HG02938 (cell line): ENCODE data around the gene PATJ.
"Not testable (repeated sequence)": the region's sequence is repeated elsewhere in the genome, so short reads cannot be mapped to it uniquely, and the experiment has no call there.

Experiments
- ATAC-seq: cut with Tn5 transposase; IDR thresholded peaks from one replicate; pipeline ENCODE4 v1.9.1; 2021; ENCODE audit warnings: mild to moderate bottlenecking, moderate library complexity; ENCODE audit not compliant: unreplicated experiment

PATJ gene

DNA sequence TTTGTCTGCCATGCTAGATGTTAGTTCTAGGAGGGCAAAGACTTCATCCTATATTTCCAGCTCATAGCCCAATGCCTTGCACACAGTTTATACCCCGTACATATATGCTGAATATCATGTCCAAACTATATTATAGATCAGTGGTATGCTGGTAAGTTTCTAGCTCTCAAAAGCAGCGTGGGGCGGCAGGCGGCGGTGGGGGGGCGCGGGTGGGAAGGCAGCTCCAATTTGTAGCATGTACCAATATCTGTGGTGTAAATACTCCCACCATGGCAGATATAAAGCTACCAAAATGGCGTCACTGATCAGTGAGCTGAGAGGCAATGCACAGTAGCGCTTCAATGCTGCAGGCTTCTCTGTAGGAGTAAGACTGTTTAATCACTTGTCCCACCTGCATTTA lies 77.1 kb downstream of the PATJ start:
- no peak for ATAC-seq

DNA sequence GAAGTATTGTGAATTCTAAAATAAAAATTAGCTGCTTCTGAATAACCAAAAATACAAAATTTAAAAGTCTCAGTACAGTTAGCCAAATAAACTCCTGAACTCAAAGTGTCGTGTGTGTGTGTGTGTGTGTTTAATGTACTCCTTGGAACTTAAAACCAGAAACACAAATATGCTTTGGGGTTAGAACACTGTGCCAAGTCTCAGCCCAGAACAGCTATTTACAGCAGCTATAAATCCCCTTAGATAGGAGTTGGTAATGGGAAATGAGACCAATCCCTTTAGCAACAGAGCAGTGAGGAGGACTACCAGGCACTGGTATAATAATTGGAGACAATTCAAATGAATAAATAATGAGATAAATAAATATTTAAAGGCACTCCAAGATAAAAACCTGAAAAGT lies 83.1 kb downstream of the PATJ start:
- no peak for ATAC-seq

DNA sequence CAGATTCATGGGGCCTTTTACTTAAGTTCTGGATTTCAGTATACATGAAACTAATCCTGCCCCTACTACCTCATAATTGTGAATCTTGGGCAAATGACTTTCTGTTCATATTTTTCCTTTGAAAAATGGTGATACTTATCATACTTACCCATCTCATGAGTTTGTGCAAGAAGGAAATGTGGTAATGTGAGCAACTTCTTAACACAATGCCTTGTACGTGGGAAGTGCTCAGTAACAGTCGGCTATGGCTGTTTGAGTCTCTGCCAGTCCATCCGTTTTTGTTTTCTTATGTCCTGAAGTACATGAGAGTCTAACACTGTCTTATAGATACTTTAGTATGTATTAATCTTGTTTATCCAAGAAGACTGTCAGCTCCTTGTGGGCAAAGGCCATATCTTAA lies 86.5 kb downstream of the PATJ start:
- no peak for ATAC-seq

DNA sequence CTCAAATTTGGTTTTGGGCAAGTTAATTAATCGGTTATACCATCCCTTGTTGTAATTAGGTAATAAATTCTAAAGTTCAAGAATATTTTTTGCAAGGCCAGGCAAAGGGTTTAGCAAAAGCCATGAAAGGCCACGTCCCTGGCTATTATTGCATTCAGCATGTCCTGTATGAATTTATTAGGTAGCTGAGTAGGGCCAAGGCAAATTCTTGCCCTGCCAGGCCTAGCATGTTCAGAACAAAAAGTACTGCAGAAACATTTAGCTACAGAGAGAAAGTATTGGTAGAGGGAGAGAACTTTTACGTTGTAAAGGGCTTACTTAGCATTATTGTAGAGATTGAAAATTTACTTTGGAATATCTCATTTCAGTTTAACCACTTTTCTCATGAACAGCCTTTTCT lies 94.4 kb downstream of the PATJ start:
- no peak for ATAC-seq

DNA sequence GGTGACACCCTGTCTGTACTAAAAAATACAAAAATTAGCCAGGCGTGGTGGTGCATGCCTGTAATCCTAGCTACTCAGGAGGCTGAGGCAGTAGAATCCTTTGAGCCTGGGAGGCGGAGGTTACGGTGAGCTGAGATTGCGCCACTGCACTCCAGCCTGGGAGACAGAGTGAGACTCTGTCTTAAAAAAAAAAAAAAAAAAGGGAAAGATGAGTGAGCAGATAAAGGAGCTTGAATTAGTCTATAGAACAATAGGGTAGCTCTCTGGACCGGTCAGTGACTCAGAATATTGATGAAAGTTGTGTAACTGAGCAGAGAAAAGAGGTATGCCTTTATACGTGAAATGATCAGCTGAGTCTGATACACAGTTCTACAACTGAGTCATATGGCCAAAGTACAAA lies 95.3 kb downstream of the PATJ start:
- not testable (repeated sequence) for ATAC-seq

DNA sequence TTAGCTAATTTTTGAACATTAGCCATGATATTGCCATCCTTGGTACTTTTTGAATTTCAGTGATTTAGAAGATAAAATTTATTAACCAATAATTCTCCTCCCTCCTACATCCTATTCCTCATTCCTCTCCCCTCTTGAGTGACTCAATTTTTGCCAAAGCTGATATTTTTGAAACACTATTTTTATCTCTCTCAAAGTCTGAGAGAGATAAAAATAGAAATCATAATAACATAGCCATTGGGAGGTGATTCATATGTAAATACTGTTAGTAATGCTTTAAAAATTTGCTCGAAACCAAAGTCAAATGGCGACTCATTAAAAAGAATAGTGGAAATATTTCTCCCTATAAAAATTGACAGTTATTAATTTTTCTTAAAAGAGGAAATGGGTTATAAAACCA lies 97.4 kb downstream of the PATJ start:
- ATAC-seq = no peak

DNA sequence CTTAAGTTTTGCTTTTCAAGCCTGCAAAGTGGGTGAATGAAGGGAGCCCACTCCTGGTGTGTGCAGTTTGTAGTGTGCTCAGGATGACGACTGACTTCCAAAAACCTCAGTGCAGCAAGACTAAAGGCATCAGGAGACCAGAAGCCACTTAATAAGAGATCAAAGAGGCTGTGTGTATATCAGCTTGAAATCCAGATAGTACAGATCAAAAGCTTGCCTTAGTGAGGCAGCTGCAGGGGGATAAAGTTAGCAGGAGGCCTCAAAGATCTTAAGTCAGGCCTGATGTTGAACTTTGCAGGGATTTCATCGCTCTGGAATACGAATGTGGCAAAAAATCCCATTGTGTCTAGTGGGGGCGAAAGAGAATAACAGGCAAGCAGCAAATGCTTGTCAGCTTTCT lies 99.8 kb downstream of the PATJ start:
- ATAC-seq = no peak

DNA sequence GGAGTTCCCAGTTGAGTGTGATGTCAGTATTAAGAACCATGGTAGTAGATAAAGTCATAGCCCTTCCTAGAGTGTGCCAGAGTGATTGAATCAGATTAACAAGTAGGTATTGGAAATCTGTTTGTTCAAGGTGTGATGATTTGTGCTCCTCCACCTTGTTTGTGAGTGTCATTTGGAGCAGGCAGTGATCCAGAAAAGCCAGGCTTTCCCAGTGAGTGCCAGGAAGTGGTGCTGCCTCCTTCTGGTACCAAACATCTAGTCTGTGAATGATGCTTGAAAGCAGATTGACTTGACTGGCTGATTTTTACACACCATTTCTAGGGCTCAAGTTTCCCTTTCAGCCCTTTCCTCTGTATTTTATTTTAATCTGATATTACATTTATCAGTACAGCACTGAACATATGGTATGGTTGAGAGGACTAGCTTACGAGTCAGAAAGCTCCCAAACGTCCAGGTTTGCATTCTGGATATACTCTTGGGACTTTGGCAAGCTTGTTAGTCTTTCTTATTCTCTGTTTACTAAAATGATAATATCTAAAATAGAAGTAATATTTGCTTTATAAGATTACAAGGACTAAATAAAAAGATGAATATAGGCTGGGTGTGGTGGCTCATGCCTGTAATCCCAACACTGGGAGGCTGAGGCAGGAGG lies 100.7 kb downstream of the PATJ start:
- no peak for ATAC-seq

DNA sequence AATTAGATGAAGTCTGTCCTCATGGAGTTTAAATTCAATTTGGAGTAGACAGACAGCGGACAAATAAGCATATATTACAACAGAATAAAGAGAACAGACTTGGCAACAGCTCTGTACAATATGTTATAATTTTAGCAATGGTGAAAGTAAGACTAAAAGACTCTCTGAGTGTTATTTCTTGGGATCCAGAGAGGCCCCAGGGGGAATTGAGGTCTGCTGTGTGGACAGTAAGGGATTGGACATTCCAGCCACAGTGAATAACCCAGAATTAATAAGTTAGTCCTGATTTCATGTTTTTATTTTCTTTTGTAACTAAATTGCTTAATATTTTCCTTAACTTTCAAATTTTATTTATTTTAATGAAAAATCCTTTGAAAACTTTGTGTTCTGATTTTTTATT lies 101.7 kb downstream of the PATJ start:
- no peak for ATAC-seq

DNA sequence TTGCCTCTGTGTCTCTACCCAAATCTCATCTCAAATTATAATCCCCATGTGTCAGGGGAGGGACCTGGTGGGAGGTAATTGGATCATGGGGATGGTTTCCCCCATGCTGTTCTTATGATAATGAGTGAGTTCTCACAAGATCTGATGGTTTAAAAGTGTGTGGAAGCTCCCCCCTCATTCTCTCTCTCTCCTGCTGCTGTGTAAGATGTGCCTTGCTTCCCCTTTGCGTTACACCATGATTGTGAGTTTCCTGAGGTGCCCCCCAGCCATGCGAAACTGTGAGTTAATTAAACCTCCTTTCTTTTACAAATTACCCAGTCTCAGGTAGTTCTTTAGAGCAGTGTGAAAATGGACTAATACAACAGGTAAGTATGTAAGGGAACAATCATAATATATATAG lies 102.4 kb downstream of the PATJ start:
- ATAC-seq = not testable (repeated sequence)

DNA sequence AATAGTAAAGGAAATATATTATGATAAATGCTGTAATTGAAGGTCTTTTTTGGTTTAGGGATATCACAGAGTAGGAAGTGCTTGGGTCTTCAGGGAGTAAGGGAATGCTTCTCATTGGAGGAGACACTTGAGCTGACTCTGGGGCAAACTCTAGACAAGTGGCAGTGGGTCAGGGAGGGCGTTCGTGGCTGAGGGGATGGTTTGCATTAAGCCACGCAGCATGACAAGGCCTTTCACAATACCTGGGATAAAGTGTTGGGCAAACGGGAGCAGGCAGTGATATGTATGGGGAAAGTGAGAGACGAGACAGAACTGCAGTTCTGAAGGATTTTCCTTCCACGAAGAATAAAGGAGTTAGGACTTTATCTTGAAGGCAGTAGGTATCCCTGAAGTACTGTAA lies 109.0 kb downstream of the PATJ start:
- ATAC-seq = no peak

DNA sequence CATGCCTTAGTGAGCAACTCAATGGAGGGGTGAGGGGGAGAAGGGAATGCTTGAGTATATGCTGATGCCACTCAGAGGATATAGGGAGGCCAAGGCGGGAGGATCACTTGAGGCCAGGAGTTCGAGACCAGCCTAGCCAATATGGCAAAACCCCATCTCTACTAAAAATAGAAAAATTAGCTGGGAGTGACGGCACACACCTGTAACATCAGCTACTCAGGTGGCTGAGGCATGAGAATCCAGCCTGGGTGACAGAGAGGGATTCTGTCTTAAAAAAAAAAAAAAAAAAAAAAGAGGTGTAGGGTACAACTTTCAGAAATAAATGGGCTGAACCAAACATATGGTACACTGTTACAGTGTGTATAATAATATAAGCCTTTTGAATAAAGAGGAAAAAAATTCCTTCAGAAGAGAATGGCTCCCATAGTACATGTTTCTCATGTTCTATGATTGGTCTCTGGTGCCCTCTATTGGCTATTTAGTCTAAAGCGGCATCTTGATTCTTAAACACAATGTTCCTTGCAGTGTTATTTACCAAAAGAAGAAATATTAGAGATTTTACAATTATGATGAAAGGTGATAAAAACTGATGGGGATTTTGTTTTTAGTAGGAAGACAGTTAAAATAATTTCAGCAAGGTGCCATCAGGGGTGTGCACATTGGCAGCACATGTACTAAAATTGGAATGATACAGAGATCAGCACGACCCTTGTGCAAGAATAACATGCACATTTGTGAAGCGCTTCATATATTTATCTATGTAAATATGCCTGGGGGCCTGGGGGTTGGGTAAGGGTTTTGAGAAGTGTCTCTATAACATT lies 109.8 kb downstream of the PATJ start:
- ATAC-seq = no peak

DNA sequence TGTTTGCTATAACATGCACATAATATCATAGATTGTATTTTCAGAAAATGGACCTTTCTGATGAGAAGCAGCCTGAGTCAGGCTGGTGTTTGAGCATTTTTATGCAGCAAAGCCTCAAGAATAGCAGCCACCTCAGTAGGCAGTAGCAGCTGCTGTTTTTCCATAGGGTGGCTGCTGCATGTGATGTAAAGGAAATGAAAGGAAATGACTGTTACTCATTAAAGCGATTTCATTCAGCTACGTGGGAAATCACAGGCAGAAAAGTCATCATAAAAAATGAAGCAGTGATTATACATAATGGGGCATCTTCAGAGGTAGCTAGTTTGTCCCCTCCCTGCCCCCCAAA lies 110.4 kb downstream of the PATJ start:
- no peak for ATAC-seq

DNA sequence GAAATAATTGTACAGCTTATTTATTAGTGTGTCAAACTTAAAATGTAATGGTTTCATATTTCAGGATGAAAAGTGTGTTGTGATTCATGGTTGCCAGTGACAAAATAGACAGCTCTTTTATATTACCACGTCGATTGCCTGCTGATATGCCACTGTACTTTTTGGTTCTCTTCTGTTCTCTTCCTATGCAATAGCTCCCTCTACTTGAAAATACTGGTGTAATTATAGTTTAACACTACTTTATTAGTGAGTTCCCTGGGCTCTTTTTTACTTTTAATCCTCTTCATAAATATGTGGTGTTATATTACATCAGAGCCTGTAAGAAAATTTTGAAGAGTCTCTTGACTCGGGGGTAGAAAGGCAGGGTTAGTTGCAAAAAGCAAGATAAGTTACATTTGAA lies 111.3 kb downstream of the PATJ start:
- no peak for ATAC-seq

DNA sequence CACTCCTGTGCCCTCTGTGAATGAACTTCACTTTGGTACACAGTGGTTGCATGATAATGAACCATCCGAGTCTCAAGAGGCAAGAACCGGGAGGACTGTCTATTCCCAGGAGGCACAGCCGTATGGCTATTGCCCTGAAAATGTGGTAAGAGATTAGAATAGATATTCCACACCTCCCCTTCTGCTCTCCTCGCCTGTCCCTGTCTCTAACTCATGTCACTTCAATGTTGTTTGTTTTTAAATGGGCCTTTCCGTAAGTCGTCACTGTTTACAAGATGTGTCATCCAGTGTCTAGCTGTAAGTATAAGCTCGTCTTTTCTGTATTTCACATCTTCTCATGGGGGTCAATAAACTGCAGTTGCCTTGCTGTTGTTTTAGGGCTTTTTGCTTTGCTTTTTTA lies 122.2 kb downstream of the PATJ start:
- no peak for ATAC-seq

DNA sequence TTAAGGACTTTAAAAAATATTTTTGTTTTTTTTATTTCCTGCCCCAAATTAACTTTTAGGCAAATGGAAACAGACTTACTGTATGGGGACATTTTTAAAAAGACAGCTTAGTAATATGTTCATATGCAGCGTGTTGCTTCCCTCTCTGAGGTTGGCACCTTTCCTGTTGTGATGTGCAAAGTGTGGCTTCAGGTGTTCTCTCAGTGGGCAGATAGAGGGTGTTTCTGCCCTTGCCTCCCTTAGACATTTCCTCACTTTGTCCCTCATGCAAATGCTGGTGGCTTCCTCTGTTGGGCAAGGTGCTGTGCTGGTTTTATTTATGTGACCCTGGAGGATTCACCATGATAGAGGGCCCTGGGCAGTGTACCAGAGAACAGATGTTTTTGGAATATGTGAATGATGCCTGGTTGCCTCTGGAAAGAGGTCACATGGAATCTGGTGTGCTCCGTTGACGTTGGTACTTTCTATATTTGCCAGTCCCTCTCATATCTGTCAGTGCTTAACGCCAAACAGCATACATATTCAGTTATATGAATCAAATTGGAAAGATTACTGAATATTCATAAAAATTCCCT lies 123.5 kb downstream of the PATJ start:
- ATAC-seq = no peak

DNA sequence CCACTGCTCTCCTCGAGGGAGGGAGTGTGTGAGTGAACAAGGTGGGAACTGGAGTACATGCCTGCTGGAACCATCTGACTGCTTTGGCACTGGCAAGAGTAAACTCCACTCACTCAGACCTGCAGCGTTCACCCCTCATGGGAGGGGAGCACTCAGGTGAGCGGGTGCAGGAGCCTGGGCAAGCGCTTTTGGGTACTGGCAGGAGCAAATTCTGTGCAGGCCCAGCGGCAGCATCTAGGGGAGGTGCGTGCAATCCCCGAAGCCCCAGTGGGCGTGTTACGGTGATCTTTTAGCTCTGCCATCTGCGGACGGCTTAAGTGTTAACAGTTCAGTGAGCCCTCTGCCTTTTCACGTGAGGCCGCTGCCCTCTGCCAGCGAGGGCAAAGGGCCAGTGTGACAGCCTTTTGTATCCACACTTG lies 127.4 kb downstream of the PATJ start:
- no peak for ATAC-seq

DNA sequence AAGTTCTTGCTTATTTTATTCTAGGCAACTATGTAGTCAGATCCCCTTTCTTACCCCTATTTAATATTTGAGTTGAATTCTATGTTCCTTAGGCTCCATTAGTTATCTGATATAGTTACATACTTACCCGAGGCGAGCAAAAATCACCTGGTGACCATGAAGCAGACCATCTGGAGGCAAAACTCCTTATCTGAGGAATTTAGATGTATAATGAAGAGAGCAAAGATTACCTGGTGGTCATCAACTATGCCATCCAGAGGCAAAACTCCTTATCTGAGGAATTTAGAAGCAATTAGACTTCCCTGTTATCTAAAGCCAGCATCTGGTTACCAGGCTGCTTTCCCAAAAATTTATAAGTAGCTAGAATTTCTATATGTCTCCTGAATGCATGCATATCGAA lies 129.9 kb downstream of the PATJ start:
- ATAC-seq = no peak

DNA sequence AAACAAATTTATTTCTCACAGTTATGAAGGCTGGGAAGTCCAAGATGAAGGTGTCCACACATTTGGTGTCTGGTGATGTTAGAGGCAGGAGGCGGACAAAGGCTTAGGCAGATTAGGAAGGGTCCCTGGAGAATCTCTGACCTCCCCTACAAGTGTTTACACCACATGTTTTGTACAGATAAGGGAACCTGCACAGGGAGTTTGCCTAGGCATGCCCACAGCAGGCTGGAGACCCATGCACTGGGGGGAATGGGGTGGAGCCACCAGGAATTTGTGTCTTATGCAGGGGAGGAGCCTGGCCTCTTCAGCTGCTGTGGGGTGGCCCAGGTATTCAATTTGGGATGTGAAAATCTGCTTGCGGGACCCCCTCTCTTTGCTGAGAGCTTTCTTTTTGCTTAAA lies 131.3 kb downstream of the PATJ start:
- ATAC-seq = no peak

DNA sequence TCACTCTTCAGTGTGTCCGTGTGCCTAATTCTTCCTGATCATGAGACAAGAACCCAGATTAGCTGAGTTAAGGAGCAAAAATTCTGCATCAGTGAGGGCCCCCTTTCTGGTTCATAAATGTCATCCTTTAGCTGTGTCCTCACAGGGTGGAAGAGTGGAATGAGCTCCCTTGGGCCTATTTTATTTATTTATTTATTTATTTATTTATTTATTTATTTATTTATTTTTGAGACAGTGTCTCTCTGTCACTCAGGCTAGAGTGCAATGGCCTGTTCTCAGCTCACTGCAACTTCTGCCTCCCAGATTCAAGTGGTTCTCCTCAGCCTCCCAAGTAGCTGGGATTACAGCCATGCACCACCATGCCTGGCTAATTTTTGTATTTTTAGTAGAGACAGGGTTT lies 131.7 kb downstream of the PATJ start:
- no peak for ATAC-seq

DNA sequence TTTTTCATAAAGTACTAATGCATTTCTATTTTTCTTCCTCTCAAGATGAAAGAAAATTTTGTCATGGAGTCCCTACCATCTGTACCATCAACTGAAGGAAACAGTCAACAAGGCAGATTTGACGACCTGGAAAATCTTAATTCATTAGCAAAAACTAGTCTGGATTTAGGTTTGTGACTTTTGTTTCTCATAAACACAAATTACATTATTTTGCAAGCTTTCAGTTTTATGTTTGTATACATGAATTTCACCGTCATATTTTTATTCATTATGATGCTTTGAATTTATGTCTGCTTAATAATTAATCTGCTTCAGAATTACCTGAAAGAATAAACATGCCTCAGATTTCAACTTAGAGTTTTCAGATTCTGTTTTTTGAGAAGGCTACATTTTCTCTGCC lies 132.9 kb downstream of the PATJ start:
- ATAC-seq = no peak

DNA sequence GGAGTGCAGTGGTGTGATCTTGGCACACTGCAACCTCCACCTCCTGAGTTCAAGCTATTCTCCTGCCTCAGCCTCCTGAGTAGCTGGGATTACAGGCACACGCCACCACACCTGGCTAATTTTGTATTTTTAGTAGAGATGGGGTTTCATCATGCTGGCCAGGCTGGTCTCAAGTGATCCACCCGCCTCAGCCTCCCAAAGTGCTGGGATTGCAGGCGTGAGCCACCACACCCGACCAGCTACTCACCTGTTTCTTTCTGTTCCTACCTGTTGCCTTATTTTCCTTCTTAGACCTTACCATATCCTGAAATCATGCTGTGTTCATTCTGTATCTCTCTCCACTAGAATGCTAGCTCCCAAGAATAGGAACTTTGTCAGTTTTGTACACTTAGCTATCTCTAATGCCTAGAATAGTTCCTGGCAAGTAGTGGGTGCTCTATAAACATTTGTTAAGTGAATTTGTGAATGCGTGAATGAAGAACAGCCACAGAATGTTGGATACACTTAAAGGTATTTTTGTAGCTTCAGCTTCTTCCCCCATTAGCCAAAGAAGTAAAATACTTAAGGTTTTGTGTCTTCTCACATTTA lies 137.7 kb downstream of the PATJ start:
- ATAC-seq = not testable (repeated sequence)
